Measurements from ENCODE around the gene MEOX2.

Gene MEOX2

GRCh38 chr7:15686295-15686956 is at the start of gene MEOX2:
MEOX2 (minus strand) TSS chr7:15686683; CDS start chr7:15686402, 281 bp downstream.
- no peak for DNase-seq

GRCh38 chr7:15729746-15730145 is 43.3 kb upstream of the MEOX2 start:
- DNase-seq, result no peak

- DNase-seq, result no peak
Observed at GRCh38 chr7:15725051-15725450, 38.6 kb upstream of the MEOX2 start.

- DNase-seq, result no peak
Observed at GRCh38 chr7:15723841-15724240, 37.4 kb upstream of the MEOX2 start.

GRCh38 chr7:15720849-15721471 is 34.5 kb upstream of the MEOX2 start:
- no peak for DNase-seq

- DNase-seq, result no peak
Observed at GRCh38 chr7:15719311-15719710, 32.8 kb upstream of the MEOX2 start.

GRCh38 chr7:15715435-15715834 is 29.0 kb upstream of the MEOX2 start:
- DNase-seq, result no peak

GRCh38 chr7:15709978-15710377 is 23.5 kb upstream of the MEOX2 start:
- DNase-seq, result no peak

GRCh38 chr7:15707570-15707969 is 21.1 kb upstream of the MEOX2 start:
- DNase-seq, result no peak

GRCh38 chr7:15703732-15704131 is 17.2 kb upstream of the MEOX2 start:
- no peak for DNase-seq

GRCh38 chr7:15692501-15693020 is 6.1 kb upstream of the MEOX2 start:
- no peak for DNase-seq

GRCh38 chr7:15688911-15689310 is 2.4 kb upstream of the MEOX2 start:
- no peak for DNase-seq

- no peak for DNase-seq
Observed at GRCh38 chr7:15688279-15688626, 1.8 kb upstream of the MEOX2 start.

GRCh38 chr7:15687546-15688278 is 1.2 kb upstream of the MEOX2 start:
- no peak for DNase-seq

GRCh38 chr7:15686957-15687545 is 568 bp upstream of the MEOX2 start:
- no peak for DNase-seq

- DNase-seq, result no peak
Observed at GRCh38 chr7:15685358-15686294, 857 bp downstream of the MEOX2 start.

- no peak for DNase-seq
Observed at GRCh38 chr7:15684871-15685270, 1.6 kb downstream of the MEOX2 start.

- DNase-seq, result no peak
Observed at GRCh38 chr7:15684111-15684800, 2.2 kb downstream of the MEOX2 start.

GRCh38 chr7:15682751-15683245 is 3.7 kb downstream of the MEOX2 start:
- DNase-seq, result no peak

- DNase-seq, result no peak
Observed at GRCh38 chr7:15682111-15682510, 4.4 kb downstream of the MEOX2 start.

GRCh38 chr7:15681631-15682030 is 4.9 kb downstream of the MEOX2 start:
- DNase-seq, result no peak

GRCh38 chr7:15681186-15681585 is 5.3 kb downstream of the MEOX2 start:
- no peak for DNase-seq

Data from amniotic stem cell (primary cell).